ENCODE results near the gene MAP3K12. TPM values are rescaled to one million over a fixed set of nuclear protein-coding genes. Genes with fewer than 3 reads are reported as not detected.

The MAP3K12 gene
- total and polyA plus RNA-seq, 2 of the 13 experiments (the other 11 are each of a cell fraction or from before 2014, with no cell fraction given): 0.20 to 1.1 TPM

DNA sequence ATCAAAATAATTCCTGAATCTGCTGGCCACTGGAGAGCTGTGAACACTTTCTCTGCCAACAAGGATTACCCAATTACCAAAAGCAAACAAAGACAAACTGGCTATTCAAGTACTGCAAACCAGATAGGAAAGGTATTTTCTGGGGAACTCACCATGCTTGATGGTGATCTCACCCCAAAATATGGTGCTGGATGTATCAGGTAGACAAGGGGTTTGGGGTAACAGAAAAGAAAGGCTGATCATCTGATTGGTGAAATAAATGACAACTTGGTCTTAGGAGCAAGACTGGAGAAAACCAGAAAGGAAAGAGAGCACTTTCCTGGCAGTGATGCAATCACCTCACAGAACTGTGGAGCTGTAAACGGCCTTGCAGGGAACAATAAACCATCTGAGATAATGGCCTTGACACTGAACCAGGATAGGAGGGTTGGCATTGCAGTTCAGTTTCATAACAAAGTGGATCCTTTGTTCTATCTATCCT, 39.0 kb upstream of the MAP3K12 start (continued):
- TF ChIP-seq, protein P1, sequence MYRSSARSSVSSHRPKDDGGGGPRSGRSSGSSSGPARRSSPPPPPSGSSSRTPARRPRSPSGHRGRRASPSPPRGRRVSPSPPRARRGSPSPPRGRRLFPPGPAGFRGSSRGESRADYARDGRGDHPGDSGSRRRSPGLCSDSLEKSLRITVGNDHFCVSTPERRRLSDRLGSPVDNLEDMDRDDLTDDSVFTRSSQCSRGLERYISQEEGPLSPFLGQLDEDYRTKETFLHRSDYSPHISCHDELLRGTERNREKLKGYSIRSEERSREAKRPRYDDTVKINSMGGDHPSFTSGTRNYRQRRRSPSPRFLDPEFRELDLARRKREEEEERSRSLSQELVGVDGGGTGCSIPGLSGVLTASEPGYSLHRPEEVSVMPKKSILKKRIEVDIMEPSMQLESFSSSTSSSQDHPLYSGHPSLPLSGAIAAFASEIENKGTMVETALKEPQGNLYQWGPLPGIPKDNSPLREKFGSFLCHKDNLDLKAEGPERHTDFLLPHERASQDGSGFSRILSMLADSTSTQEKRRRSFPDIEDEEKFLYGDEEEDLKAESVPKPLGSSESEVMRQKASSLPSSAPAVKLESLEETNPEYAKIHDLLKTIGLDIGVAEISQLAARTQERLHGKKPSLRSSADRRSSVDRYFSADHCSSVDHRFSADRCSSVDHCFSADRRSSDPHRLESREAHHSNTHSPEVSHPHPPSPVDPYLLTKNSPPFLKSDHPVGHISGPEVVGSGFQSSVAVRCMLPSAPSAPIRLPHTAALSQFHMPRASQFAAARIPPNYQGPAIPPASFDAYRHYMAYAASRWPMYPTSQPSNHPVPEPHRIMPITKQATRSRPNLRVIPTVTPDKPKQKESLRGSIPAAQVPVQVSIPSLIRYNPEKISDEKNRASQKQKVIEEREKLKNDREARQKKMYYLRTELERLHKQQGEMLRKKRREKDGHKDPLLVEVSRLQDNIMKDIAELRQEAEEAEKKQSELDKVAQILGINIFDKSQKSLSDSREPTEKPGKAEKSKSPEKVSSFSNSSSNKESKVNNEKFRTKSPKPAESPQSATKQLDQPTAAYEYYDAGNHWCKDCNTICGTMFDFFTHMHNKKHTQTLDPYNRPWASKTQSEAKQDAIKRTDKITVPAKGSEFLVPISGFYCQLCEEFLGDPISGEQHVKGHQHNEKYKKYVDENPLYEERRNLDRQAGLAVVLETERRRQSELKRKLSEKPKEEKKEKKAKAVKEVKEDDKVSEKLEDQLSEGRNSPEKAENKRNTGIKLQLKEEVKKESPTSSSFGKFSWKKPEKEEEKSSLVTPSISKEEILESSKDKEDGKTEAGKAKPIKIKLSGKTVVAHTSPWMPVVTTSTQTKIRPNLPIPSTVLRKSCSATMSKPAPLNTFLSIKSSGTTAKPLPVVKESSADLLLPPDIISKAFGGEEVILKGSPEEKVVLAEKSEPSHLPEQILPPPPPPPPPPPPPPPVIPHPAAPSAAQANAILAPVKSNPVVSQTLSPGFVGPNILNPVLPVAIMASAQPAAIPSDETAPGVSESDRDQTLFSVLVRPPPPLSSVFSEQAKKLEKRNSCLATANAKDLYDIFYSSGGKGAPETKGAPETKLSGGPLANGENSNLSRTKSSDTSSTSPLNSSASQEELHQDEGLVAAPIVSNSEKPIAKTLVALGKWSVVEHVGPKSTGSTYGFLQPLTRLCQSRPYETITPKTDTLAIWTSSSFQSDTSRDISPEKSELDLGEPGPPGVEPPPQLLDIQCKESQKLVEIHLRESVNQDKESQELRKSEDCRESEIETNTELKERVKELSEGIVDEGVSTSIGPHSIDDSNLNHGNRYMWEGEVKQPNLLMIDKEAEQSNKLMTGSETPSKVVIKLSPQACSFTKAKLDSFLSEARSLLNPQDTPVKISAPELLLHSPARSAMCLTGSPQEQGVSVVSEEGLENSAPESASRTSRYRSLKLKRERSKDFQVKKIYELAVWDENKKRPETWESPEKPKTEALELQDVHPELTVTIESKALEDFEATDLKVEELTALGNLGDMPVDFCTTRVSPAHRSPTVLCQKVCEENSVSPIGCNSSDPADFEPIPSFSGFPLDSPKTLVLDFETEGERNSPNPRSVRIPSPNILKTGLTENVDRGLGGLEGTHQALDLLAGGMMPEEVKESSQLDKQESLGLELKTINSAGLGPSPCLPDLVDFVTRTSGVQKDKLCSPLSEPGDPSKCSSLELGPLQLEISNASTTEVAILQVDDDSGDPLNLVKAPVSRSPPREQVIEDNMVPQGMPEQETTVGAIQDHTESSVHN (CRISPR knock-in tag; IDR thresholded peaks at IDR 0.05): 0 out of 2 replicates have a peak, but pooled peaks have one; percentile 53
- 0 out of 2 replicates have a peak, but pooled peaks have one; percentile 85 for TF ChIP-seq ZKSCAN8 (CRISPR knock-in tag; IDR thresholded peaks at IDR 0.05; ENCODE audit: borderline replicate concordance)
- peak; percentile 64; the same call in 1 of the 2 replicates for TF ChIP-seq PHF21A (CRISPR knock-in tag; IDR thresholded peaks at IDR 0.05)
- TF ChIP-seq HOXA3 (CRISPR knock-in tag; IDR thresholded peaks at IDR 0.05): peak; percentile 85
- peak; percentile 83 for TF ChIP-seq PAXIP1 (CRISPR knock-in tag; conservative IDR thresholded peaks at IDR 0.05)
- TF ChIP-seq ZNF503 (CRISPR knock-in tag; IDR thresholded peaks at IDR 0.05): peak; percentile 88
- TF ChIP-seq IRF2 (CRISPR knock-in tag; IDR thresholded peaks at IDR 0.05): peak; percentile 87
- TF ChIP-seq CENPT (CRISPR knock-in tag; IDR thresholded peaks at IDR 0.05; ENCODE audit: low read depth): no peak
- TF ChIP-seq ZNF773 (CRISPR knock-in tag; IDR thresholded peaks at IDR 0.05; ENCODE audit: borderline replicate concordance): no peak
- peak; percentile 93 for TF ChIP-seq ATF2 (CRISPR knock-in tag; IDR thresholded peaks at IDR 0.05)
- TF ChIP-seq IKZF4 (CRISPR knock-in tag; IDR thresholded peaks at IDR 0.05; ENCODE audit: borderline replicate concordance, low read depth, not compliant biosample characterization): no peak
- TF ChIP-seq ZBTB20 (CRISPR knock-in tag; IDR thresholded peaks at IDR 0.05; ENCODE audit: borderline replicate concordance, low read depth): peak; percentile 69; the same call in 1 of the 2 replicates
- no peak for TF ChIP-seq ZNF891 (CRISPR knock-in tag; IDR thresholded peaks at IDR 0.05)
- TF ChIP-seq KDM3A (CRISPR knock-in tag; IDR thresholded peaks at IDR 0.05; ENCODE audit: low read depth): peak; percentile 37; the same call in 1 of the 2 replicates

All from HepG2 (cell line).